ENCODE measurements around the gene HSBP1L1.

GRCh38 chr18:79941473-79942119, 22.8 kb upstream of the HSBP1L1 start:
- no peak for TF ChIP-seq YY1 (IDR thresholded peaks at IDR 0.05; ENCODE audit: insufficient read depth, insufficient replicate concordance, low read depth, low read length)
- TF ChIP-seq ZFP82 (CRISPR knock-in tag; IDR thresholded peaks at IDR 0.05; ENCODE audit: borderline replicate concordance), result no peak
- no peak for TF ChIP-seq ZBTB33 (CRISPR knock-in tag; IDR thresholded peaks at IDR 0.05)
- TF ChIP-seq ZNF274 (CRISPR knock-in tag; IDR thresholded peaks at IDR 0.05), result no peak
- no peak for TF ChIP-seq BHLHE40 (IDR thresholded peaks at IDR 0.05; ENCODE audit: low read length)
- TF ChIP-seq TCF7L2 (IDR thresholded peaks at IDR 0.05; ENCODE audit: low read depth, low read length), result no peak
- no peak for TF ChIP-seq CTCF (CRISPR knock-in tag; IDR thresholded peaks at IDR 0.05)
- no peak for TF ChIP-seq POLR2AphosphoS5 (IDR thresholded peaks at IDR 0.05; ENCODE audit: low read depth, low read length)
- no peak for TF ChIP-seq ZNF496 (CRISPR knock-in tag; IDR thresholded peaks at IDR 0.05; ENCODE audit: insufficient replicate concordance)
- TF ChIP-seq LRRFIP1 (CRISPR knock-in tag; conservative IDR thresholded peaks at IDR 0.05), result no peak
- TF ChIP-seq SAP130 (CRISPR knock-in tag; IDR thresholded peaks at IDR 0.05; ENCODE audit: low read depth), result no peak

All from HepG2 (cell line).